ENCODE measurements around the gene ARHGAP26.
"Not testable (repeated sequence)": the region's sequence is repeated elsewhere in the genome, so short reads cannot be mapped to it uniquely, and the experiment has no call there.

The ARHGAP26 gene

GRCh38 chr5:143080982-143081381 is 310.8 kb downstream of the ARHGAP26 start:
- no peak for DNase-seq (ENCODE audit: low read depth)
- no peak for TF ChIP-seq CTCF (IDR thresholded peaks at IDR 0.05; ENCODE audit: control insufficient read depth, extremely low read depth, insufficient read depth)

GRCh38 chr5:143083006-143083405 is 312.8 kb downstream of the ARHGAP26 start:
- TF ChIP-seq CTCF (IDR thresholded peaks at IDR 0.05; ENCODE audit: control insufficient read depth, extremely low read depth, insufficient read depth): no peak
- DNase-seq (ENCODE audit: low read depth): no peak
- H3K4me3 ChIP-seq (ENCODE audit: low read depth, low read length): no peak overlapping the region

More at GRCh38 chr5:143080982-143081381, 310.8 kb downstream of the ARHGAP26 start:
- H3K4me3 ChIP-seq (ENCODE audit: low read depth, low read length): no peak overlapping the region

GRCh38 chr5:143084407-143084806 is 314.2 kb downstream of the ARHGAP26 start:
- H3K4me3 ChIP-seq (ENCODE audit: low read depth, low read length): no peak overlapping the region
- DNase-seq (ENCODE audit: low read depth): no peak
- no peak for TF ChIP-seq CTCF (IDR thresholded peaks at IDR 0.05; ENCODE audit: control insufficient read depth, extremely low read depth, insufficient read depth)

GRCh38 chr5:143085319-143085917 is 315.2 kb downstream of the ARHGAP26 start:
- TF ChIP-seq CTCF (IDR thresholded peaks at IDR 0.05; ENCODE audit: control insufficient read depth, extremely low read depth, insufficient read depth): no peak
- H3K4me3 ChIP-seq (ENCODE audit: low read depth, low read length): no peak overlapping the region
- DNase-seq (ENCODE audit: low read depth): no peak

GRCh38 chr5:143086546-143086907 is 316.4 kb downstream of the ARHGAP26 start:
- TF ChIP-seq CTCF (IDR thresholded peaks at IDR 0.05; ENCODE audit: control insufficient read depth, extremely low read depth, insufficient read depth): no peak

GRCh38 chr5:143086908-143087637 is 316.9 kb downstream of the ARHGAP26 start:
- no peak for DNase-seq (ENCODE audit: low read depth)
- no peak overlapping the region for H3K4me3 ChIP-seq (ENCODE audit: low read depth, low read length)
- TF ChIP-seq CTCF (IDR thresholded peaks at IDR 0.05; ENCODE audit: control insufficient read depth, extremely low read depth, insufficient read depth): no peak

More at GRCh38 chr5:143086546-143086907, 316.4 kb downstream of the ARHGAP26 start:
- no peak overlapping the region for H3K4me3 ChIP-seq (ENCODE audit: low read depth, low read length)
- DNase-seq (ENCODE audit: low read depth): no peak

GRCh38 chr5:143088702-143089101 is 318.5 kb downstream of the ARHGAP26 start:
- DNase-seq (ENCODE audit: low read depth); H3K4me3 ChIP-seq (ENCODE audit: low read depth, low read length): not testable (repeated sequence)

GRCh38 chr5:143090044-143090443 is 319.9 kb downstream of the ARHGAP26 start:
- DNase-seq (ENCODE audit: low read depth); H3K4me3 ChIP-seq (ENCODE audit: low read depth, low read length): not testable (repeated sequence)

GRCh38 chr5:143092711-143093451 is 322.7 kb downstream of the ARHGAP26 start:
- DNase-seq (ENCODE audit: low read depth); H3K4me3 ChIP-seq (ENCODE audit: low read depth, low read length): not testable (repeated sequence)

All from LNCaP clone FGC (cell line).